ENCODE data around the gene HADHA.

The HADHA gene

DNA sequence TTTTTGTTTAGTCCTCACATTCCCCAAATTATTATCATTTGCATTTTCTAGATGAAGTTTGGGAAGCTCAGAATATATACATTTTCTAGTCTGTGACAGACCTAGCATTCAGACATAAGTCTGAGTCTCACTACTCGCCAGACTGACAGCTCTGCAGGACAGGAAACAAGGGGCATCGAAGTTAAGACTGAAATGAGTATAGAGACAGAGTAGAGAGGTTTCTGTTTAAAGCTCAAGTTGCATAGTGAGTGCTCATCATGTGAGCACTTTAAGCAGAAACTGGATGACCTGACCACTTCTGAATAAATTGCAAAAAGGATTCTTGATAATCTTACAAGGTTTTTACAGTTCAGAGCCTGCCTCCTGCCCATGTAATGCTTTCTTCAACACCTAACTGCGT lies 1.4 kb upstream of the HADHA start:
- H3K9me3 ChIP-seq (ENCODE audit: control insufficient read depth, low read length), result no peaks in the 10 kb centered on the region
- no peak overlapping the region for H2BK12ac ChIP-seq (ENCODE audit: low read length in 2 of 2)
- no peak overlapping the region for H3K23ac ChIP-seq (ENCODE audit: low read length in 2 of 2)
- H3K79me1 ChIP-seq (replicated peaks; ENCODE audit: low read length, poor library complexity, severe bottlenecking), result peaks cover 5% of the 10 kb centered on the region
- no peak overlapping the region for H4K91ac ChIP-seq (ENCODE audit: low read length)
- peak; percentile 52 for DNase-seq
- H3K27me3 ChIP-seq (ENCODE audit: control insufficient read depth in 1 of 2, insufficient read depth in 1 of 2, low read length in 2 of 2), result no peaks in the 10 kb centered on the region
- no peak overlapping the region for H3K4ac ChIP-seq (ENCODE audit: low read depth in 1 of 2, low read length in 2 of 2)
- no peak overlapping the region for H2AK5ac ChIP-seq (ENCODE audit: low read length, severe bottlenecking)
- H3K9ac ChIP-seq (ENCODE audit: low read length), result peak overlapping the region; percentile 97
- no peaks in the 10 kb centered on the region for H3K36me3 ChIP-seq (ENCODE audit: control insufficient read depth in 1 of 2, insufficient read depth in 2 of 2, low read depth in 1 of 2, low read length in 2 of 2)
- peak overlapping the region; percentile 93 for H3K4me2 ChIP-seq (ENCODE audit: low read length, poor library complexity, severe bottlenecking)
- H2BK15ac ChIP-seq (ENCODE audit: low read depth, poor library complexity, severe bottlenecking), result no peak overlapping the region
- H3K18ac ChIP-seq (ENCODE audit: low read depth in 1 of 2, low read length in 2 of 2), result no peak overlapping the region
- H2BK5ac ChIP-seq (ENCODE audit: low read depth, low read length, poor library complexity, severe bottlenecking), result no peak overlapping the region
- no peak overlapping the region for H4K8ac ChIP-seq (ENCODE audit: low read length)
- 19% methylated on average over 3 of the region's 3 CpGs for WGBS
- peaks cover 5% of the 10 kb centered on the region for H3K4me1 ChIP-seq (ENCODE audit: control insufficient read depth, insufficient read depth, low read depth, low read length)
- no peak overlapping the region for H3K14ac ChIP-seq (ENCODE audit: low read length in 2 of 2)
- H2AFZ ChIP-seq (ENCODE audit: low read depth, low read length), result no peak overlapping the region
- H3K4me3 ChIP-seq (ENCODE audit: insufficient read depth in 1 of 2, low read depth in 1 of 2, low read length in 2 of 2), result peak overlapping the region in 1 of 2 experiments; percentile 88
- H2BK120ac ChIP-seq (ENCODE audit: low read depth, low read length), result no peak overlapping the region
- H3K27ac ChIP-seq (ENCODE audit: low read length, poor library complexity, severe bottlenecking), result peak overlapping the region; percentile 96

DNA sequence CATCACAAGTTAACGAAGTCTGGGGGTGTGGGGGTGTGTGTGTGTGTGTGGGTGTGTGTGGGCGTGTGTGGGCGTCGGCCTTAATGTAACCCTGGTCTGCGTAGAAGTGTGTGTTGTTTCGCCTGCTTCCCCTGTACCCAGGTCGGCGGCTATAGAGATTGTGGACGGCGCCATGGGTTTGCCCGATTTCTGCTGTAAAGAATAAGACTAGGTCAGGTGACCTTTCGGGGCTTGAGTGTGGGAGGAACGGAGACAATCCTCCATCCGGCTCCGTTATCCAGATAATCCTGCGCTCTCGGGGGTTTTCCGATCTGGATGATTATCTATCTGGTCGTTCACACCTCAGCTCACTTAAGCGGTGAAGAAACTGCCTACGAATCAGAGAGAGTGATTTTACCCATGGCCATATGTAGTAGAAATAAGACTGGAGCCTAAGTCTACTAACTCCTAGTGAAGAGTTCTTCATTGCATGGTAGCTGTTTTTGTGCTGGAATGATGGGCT lies 850 bp upstream of the HADHA start:
- Histone ChIP-seq H3K27ac (ENCODE audit: low read length, poor library complexity, severe bottlenecking) (peak overlapping the region; percentile 96), H3K9me3 (ENCODE audit: control insufficient read depth, low read length) (no peaks in the 10 kb centered on the region), H2BK5ac (ENCODE audit: low read depth, low read length, poor library complexity, severe bottlenecking) (no peak overlapping the region), H2BK15ac (ENCODE audit: low read depth, poor library complexity, severe bottlenecking) (no peak overlapping the region), H3K79me1 (replicated peaks; ENCODE audit: low read length, poor library complexity, severe bottlenecking) (peaks cover 4% of the 10 kb centered on the region), H3K23ac (ENCODE audit: low read length in 2 of 2) (no peak overlapping the region), H3K4ac (ENCODE audit: low read depth in 1 of 2, low read length in 2 of 2) (peak overlapping the region in 1 of 2 experiments; percentile 27), H3K4me2 (ENCODE audit: low read length, poor library complexity, severe bottlenecking) (peak overlapping the region; percentile 93), H3K18ac (ENCODE audit: low read depth in 1 of 2, low read length in 2 of 2) (peak overlapping the region; percentile 22 to 60), H3K4me3 (ENCODE audit: insufficient read depth in 1 of 2, low read depth in 1 of 2, low read length in 2 of 2) (peak overlapping the region; percentile 83 to 88), H2BK12ac (ENCODE audit: low read length in 2 of 2) (peak overlapping the region in 1 of 2 experiments; percentile 1), H3K27me3 (ENCODE audit: control insufficient read depth in 1 of 2, insufficient read depth in 1 of 2, low read length in 2 of 2) (no peaks in the 10 kb centered on the region), H4K8ac (ENCODE audit: low read length) (no peak overlapping the region), H3K4me1 (ENCODE audit: control insufficient read depth, insufficient read depth, low read depth, low read length) (peaks cover 5% of the 10 kb centered on the region), H2AK5ac (ENCODE audit: low read length, severe bottlenecking) (no peak overlapping the region), H3K9ac (ENCODE audit: low read length) (peak overlapping the region; percentile 97), H3K36me3 (ENCODE audit: control insufficient read depth in 1 of 2, insufficient read depth in 2 of 2, low read depth in 1 of 2, low read length in 2 of 2) (no peaks in the 10 kb centered on the region), H2AFZ (ENCODE audit: low read depth, low read length) (no peak overlapping the region), H2BK120ac (ENCODE audit: low read depth, low read length) (peak overlapping the region; percentile 74), H3K14ac (ENCODE audit: low read length in 2 of 2) (peak overlapping the region in 1 of 2 experiments; percentile 72), H4K91ac (ENCODE audit: low read length) (peak overlapping the region; percentile 59)
- WGBS, result 0% methylated on average over 21 of the region's 21 CpGs
- DNase-seq, result peak; percentile 71

DNA sequence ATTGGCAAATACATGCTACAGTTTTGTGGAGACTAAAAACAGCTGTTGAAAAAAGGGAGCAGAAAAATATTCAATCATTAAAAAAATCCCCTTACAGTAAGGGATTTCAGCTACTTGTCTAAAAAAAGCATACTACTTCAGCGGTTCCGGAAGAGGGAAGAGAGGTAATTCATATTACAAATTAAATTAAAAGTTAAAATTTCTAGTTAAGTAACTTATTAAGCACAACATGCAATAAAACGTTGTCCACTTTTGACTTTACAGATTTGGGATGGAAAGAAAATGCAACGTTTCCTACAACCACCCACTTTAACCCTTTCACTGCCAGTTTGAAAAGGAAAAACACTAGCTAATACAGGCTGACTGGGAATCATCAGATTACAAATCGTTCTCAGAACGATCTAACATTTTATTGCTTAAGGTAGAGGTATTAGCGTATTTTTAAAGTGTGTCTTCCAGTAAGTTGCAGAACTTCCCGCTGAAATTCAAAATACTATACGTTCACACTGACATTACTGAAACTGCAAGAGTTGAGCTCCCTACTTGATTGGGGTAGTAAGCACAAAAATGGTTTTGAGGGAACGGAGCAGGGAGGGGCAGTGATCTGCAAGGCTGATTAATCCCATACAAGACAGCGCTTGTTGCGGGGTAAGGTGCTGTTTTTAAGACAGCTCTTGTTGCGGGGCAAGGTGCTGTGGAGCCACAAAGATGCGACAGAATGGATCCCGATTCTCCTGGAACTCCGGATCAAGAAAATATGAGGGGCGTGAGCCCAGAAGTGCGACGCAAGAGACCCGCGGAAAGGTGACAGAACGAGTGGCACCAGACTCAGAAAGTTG lies 743 bp downstream of the HADHA start:
- H3K4me2 ChIP-seq (ENCODE audit: low read length, poor library complexity, severe bottlenecking), result peak overlapping the region; percentile 64
- 0% methylated on average over 15 of the region's 22 CpGs for WGBS

DNA sequence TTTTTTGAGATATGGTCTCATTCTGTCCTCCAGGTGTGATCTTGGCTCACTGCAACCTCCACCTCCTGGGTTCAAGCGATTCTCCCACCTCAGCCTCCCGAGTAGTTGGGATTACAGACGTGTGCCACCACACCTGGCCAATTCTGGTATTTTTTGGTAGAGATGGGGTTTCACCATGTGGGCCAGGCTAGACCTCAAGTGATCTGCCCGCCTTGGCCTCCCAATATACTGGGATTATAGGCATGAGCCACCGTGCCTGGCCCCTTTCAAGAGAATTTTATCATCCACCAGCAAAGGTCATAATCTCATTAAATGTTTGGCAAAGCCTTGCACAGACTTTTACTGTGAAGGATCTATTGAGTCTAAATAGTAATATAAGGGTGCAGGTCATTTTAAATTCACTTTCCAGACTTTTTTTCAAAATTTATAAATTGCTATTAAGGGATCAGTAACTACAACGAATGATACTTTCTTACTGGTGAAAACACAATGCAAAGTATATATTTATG lies 2.5 kb downstream of the HADHA start:
- Histone ChIP-seq H3K36me3 (ENCODE audit: control insufficient read depth in 1 of 2, insufficient read depth in 2 of 2, low read depth in 1 of 2, low read length in 2 of 2) (peaks cover 7 to 12% of the 10 kb centered on the region in 2 experiments), H2BK5ac (ENCODE audit: low read depth, low read length, poor library complexity, severe bottlenecking) (no peak overlapping the region), H2BK12ac (ENCODE audit: low read length in 2 of 2) (no peak overlapping the region), H4K91ac (ENCODE audit: low read length) (no peak overlapping the region), H2BK15ac (ENCODE audit: low read depth, poor library complexity, severe bottlenecking) (no peak overlapping the region), H2AK5ac (ENCODE audit: low read length, severe bottlenecking) (no peak overlapping the region), H3K14ac (ENCODE audit: low read length in 2 of 2) (no peak overlapping the region), H3K4me2 (ENCODE audit: low read length, poor library complexity, severe bottlenecking) (no peak overlapping the region), H2BK120ac (ENCODE audit: low read depth, low read length) (no peak overlapping the region), H3K4me1 (ENCODE audit: control insufficient read depth, insufficient read depth, low read depth, low read length) (peaks cover 5% of the 10 kb centered on the region), H3K9ac (ENCODE audit: low read length) (peak overlapping the region; percentile 97), H2AFZ (ENCODE audit: low read depth, low read length) (no peak overlapping the region), H3K4ac (ENCODE audit: low read depth in 1 of 2, low read length in 2 of 2) (no peak overlapping the region), H3K18ac (ENCODE audit: low read depth in 1 of 2, low read length in 2 of 2) (no peak overlapping the region), H4K8ac (ENCODE audit: low read length) (no peak overlapping the region), H3K27me3 (ENCODE audit: control insufficient read depth in 1 of 2, insufficient read depth in 1 of 2, low read length in 2 of 2) (no peaks in the 10 kb centered on the region), H3K4me3 (ENCODE audit: insufficient read depth in 1 of 2, low read depth in 1 of 2, low read length in 2 of 2) (peak overlapping the region in 1 of 2 experiments; percentile 88), H3K79me1 (replicated peaks; ENCODE audit: low read length, poor library complexity, severe bottlenecking) (peaks cover 11% of the 10 kb centered on the region), H3K27ac (ENCODE audit: low read length, poor library complexity, severe bottlenecking) (no peak overlapping the region), H3K9me3 (ENCODE audit: control insufficient read depth, low read length) (no peaks in the 10 kb centered on the region), H3K23ac (ENCODE audit: low read length in 2 of 2) (no peak overlapping the region)
- 100% methylated on average over 4 of the region's 6 CpGs for WGBS
- DNase-seq, result no peak

More for the DNA sequence above, 743 bp downstream of the HADHA start:
- peaks cover 6% of the 10 kb centered on the region for H3K79me1 ChIP-seq (replicated peaks; ENCODE audit: low read length, poor library complexity, severe bottlenecking)
- H2BK5ac ChIP-seq (ENCODE audit: low read depth, low read length, poor library complexity, severe bottlenecking), result peak overlapping the region; percentile 83
- peak overlapping the region; percentile 97 for H3K9ac ChIP-seq (ENCODE audit: low read length)
- peak overlapping the region; percentile 75 for H4K8ac ChIP-seq (ENCODE audit: low read length)
- H3K4ac ChIP-seq (ENCODE audit: low read depth in 1 of 2, low read length in 2 of 2), result peak overlapping the region in 1 of 2 experiments; percentile 96
- peak overlapping the region; percentile 90 for H2BK120ac ChIP-seq (ENCODE audit: low read depth, low read length)
- H2AK5ac ChIP-seq (ENCODE audit: low read length, severe bottlenecking), result no peak overlapping the region
- H2BK12ac ChIP-seq (ENCODE audit: low read length in 2 of 2), result peak overlapping the region; percentile 32 to 42
- H3K27ac ChIP-seq (ENCODE audit: low read length, poor library complexity, severe bottlenecking), result peak overlapping the region; percentile 96
- H3K27me3 ChIP-seq (ENCODE audit: control insufficient read depth in 1 of 2, insufficient read depth in 1 of 2, low read length in 2 of 2), result no peaks in the 10 kb centered on the region
- no peaks in the 10 kb centered on the region for H3K9me3 ChIP-seq (ENCODE audit: control insufficient read depth, low read length)
- H3K36me3 ChIP-seq (ENCODE audit: control insufficient read depth in 1 of 2, insufficient read depth in 2 of 2, low read depth in 1 of 2, low read length in 2 of 2), result no peaks in the 10 kb centered on the region
- H2AFZ ChIP-seq (ENCODE audit: low read depth, low read length), result peak overlapping the region; percentile 79
- H3K23ac ChIP-seq (ENCODE audit: low read length in 2 of 2), result peak overlapping the region in 1 of 2 experiments; percentile 89
- peak overlapping the region; percentile 3 to 38 for H3K18ac ChIP-seq (ENCODE audit: low read depth in 1 of 2, low read length in 2 of 2)
- H3K4me1 ChIP-seq (ENCODE audit: control insufficient read depth, insufficient read depth, low read depth, low read length), result peaks cover 5% of the 10 kb centered on the region
- DNase-seq, result peak; percentile 62
- H3K14ac ChIP-seq (ENCODE audit: low read length in 2 of 2), result peak overlapping the region in 1 of 2 experiments; percentile 98
- H4K91ac ChIP-seq (ENCODE audit: low read length), result no peak overlapping the region
- peak overlapping the region; percentile 86 for H2BK15ac ChIP-seq (ENCODE audit: low read depth, poor library complexity, severe bottlenecking)
- peak overlapping the region; percentile 83 to 88 for H3K4me3 ChIP-seq (ENCODE audit: insufficient read depth in 1 of 2, low read depth in 1 of 2, low read length in 2 of 2)
